ENCODE results near the gene C2orf42.
"Not testable (repeated sequence)": the region's sequence is repeated elsewhere in the genome, so short reads cannot be mapped to it uniquely, and the experiment has no call there.

Gene C2orf42

DNA sequence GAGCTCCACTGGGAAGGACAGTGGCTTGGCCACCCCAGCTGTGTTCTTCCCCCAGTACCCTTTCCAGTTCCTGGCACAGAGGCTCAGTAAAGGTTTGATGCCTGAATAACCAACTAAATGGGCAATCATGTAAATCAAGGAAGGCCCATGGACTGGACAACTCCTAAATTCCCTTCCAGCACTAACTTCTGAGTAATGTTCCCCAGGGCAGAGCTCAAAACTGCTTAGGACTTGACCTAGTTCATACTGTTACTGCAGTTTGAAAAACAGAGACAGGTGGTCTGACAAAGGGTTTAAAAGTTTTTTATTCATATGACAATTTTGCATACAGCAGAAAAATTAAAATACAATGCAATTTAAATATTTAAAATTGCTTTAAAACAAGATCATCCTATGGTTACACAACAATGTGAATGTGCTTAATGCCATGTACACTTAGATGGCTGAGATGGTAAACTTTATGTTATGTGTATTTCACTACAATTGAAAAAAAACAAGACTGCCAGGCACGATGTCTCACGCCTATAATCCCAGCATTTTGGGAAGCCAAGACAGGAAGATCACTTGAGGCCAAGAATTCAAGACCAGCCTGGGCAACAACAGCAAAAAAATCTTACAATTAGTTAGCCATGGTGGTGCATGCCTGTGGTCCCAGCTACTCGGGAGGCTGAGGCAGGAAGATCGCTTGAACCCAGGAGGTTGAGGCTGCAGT lies 77.3 kb downstream of the C2orf42 start:
- no peak overlapping the region for H3K4me3 ChIP-seq (ENCODE audit: low read depth, low read length)
- in situ Hi-C loops (cut with HindIII; ENCODE audit: low pct_ligation_motif_present, low sequenced_read_pairs): no loop called here
- H3K27ac ChIP-seq: no peak overlapping the region
- TF ChIP-seq CTCF (IDR thresholded peaks at IDR 0.05; ENCODE audit: low read depth, low read length, missing control alignments): no peak
- H3K27me3 ChIP-seq (replicated peaks): no peaks in the 10 kb centered on the region
- H3K36me3 ChIP-seq (replicated peaks): no peaks in the 10 kb centered on the region
- DNase-seq: no peak

DNA sequence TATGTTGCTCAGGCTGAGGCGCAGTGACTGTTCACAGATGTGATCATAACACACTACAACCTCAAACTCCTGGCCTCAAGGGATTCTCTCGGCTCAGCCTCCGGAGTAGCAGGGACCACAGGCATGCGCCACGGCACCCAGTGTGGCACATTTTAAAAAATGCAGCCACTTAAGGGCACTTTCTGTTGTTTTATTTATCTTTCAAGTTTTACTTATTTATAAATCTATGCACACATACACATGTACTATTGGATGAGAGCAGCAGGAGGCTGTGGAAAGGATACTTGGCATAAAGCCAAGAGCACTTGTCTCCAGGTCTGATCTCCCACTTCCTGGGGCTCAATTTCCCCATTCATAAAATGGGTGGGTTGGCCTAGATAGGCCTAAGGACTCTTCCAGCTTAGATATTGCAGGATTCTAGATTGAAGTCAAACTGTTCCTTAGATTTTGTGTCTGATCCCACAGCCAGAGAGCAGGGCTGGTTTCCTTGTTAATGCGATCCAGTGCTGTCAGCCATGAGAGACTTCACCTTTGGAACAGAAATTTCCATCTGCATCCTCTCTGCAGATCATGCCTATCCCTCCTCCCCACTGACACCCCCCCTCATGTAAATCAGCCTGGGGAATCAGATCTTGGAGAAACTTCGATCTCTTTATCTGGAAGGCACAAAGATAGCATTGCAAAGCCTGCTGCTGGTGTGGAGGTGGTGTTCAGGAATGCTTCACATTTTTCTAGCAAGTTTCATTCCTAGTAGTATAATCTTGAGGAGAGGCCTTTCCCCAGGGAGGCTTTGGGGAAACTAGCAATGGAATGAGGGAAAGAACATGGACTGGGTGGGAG lies 78.8 kb downstream of the C2orf42 start:
- Histone ChIP-seq H3K27ac (no peak overlapping the region), H3K36me3 (replicated peaks) (no peaks in the 10 kb centered on the region), H3K27me3 (replicated peaks) (no peaks in the 10 kb centered on the region), H3K4me3 (ENCODE audit: low read depth, low read length) (no peak overlapping the region)
- in situ Hi-C loops (cut with HindIII; ENCODE audit: low pct_ligation_motif_present, low sequenced_read_pairs): no loop called here
- DNase-seq: peak; percentile 44
- TF ChIP-seq CTCF (IDR thresholded peaks at IDR 0.05; ENCODE audit: low read depth, low read length, missing control alignments): no peak

DNA sequence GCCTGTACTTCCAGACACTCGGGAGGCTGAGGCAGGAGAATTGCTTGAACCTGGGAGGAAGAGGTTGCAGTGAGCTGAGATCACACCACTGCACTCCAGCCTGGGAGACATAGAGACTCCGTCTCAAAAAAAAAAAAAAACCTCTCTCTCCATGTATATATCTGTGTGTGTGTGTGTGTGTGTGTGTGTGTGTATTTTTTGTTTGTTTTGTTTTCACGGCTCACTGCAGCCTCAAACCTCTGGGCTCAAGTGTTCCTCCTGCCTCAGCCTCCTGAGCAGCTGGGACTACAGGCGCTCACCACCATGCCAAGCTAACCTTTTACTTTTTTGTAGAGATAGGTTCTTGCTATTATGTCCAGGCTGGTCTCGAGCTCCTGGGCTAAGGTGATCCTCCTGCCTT lies 80.4 kb downstream of the C2orf42 start:
- H3K27me3 ChIP-seq (replicated peaks); in situ Hi-C loops (cut with HindIII; ENCODE audit: low pct_ligation_motif_present, low sequenced_read_pairs); H3K4me3 ChIP-seq (ENCODE audit: low read depth, low read length); H3K36me3 ChIP-seq (replicated peaks); DNase-seq; H3K27ac ChIP-seq: not testable (repeated sequence)

- H3K36me3 ChIP-seq (replicated peaks); in situ Hi-C loops (cut with HindIII; ENCODE audit: low pct_ligation_motif_present, low sequenced_read_pairs); H3K27ac ChIP-seq; H3K4me3 ChIP-seq (ENCODE audit: low read depth, low read length); H3K27me3 ChIP-seq (replicated peaks); DNase-seq: not testable (repeated sequence)
Observed at GRCh38 chr2:70106138-70106537, 84.7 kb downstream of the C2orf42 start.

- Histone ChIP-seq H3K36me3 (replicated peaks) (no peaks in the 10 kb centered on the region), H3K27ac (peak overlapping the region; percentile 67), H3K27me3 (replicated peaks) (no peaks in the 10 kb centered on the region), H3K4me3 (ENCODE audit: low read depth, low read length) (no peak overlapping the region)
- peak; percentile 86 for DNase-seq
- in situ Hi-C loops (cut with HindIII; ENCODE audit: low pct_ligation_motif_present, low sequenced_read_pairs): no loop called here
- no peak for TF ChIP-seq CTCF (IDR thresholded peaks at IDR 0.05; ENCODE audit: low read depth, low read length, missing control alignments)
Observed at GRCh38 chr2:70104231-70105111, 86.3 kb downstream of the C2orf42 start.

- no peaks in the 10 kb centered on the region for H3K36me3 ChIP-seq (replicated peaks)
- no peak overlapping the region for H3K4me3 ChIP-seq (ENCODE audit: low read depth, low read length)
- DNase-seq: no peak
- no peaks in the 10 kb centered on the region for H3K27me3 ChIP-seq (replicated peaks)
- in situ Hi-C loops (cut with HindIII; ENCODE audit: low pct_ligation_motif_present, low sequenced_read_pairs): no loop called here
- H3K27ac ChIP-seq: no peak overlapping the region
- no peak for TF ChIP-seq CTCF (IDR thresholded peaks at IDR 0.05; ENCODE audit: low read depth, low read length, missing control alignments)
Observed at GRCh38 chr2:70103531-70104061, 87.2 kb downstream of the C2orf42 start.

DNA sequence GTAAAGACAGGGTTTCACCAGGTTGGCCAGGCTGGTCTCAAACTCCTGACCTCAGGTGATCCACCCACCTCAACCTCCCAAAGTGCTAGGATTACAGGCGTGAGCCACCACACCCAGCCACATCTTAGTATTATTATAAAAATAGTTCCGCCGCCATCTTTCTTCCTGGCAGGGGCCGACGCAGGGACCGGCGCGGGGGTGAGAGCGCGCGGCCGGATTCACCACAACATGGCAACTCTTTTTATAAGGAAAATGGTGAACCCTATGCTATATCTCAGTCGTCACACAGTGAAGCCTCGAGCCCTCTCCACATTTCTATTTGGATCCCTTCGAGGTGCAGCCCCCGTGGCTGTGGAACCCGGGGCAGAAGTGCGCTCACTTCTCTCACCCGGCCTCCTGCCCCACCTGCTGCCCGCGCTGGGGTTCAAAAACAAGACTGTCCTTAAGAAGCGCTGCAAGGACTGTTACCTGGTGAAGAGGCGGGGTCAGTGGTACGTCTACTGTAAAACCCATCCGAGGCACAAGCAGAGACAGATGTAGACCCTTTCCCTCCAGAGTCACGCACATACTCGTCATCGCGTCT lies 88.4 kb downstream of the C2orf42 start:
- H3K27me3 ChIP-seq (replicated peaks); H3K4me3 ChIP-seq (ENCODE audit: low read depth, low read length); DNase-seq; H3K27ac ChIP-seq; H3K36me3 ChIP-seq (replicated peaks); in situ Hi-C loops (cut with HindIII; ENCODE audit: low pct_ligation_motif_present, low sequenced_read_pairs): not testable (repeated sequence)

- H3K27me3 ChIP-seq (replicated peaks); H3K36me3 ChIP-seq (replicated peaks); DNase-seq; H3K27ac ChIP-seq; H3K4me3 ChIP-seq (ENCODE audit: low read depth, low read length); in situ Hi-C loops (cut with HindIII; ENCODE audit: low pct_ligation_motif_present, low sequenced_read_pairs): not testable (repeated sequence)
Observed at GRCh38 chr2:70101686-70102085, 89.1 kb downstream of the C2orf42 start.
